GM12878 (cell line): ENCODE results near the gene EYS. TPM values are rescaled to one million over a fixed set of nuclear protein-coding genes. Genes with fewer than 3 reads are reported as not detected.

ENCODE experiments used
- ATAC-seq: fragments of 200-7000 bp; cut with Tn5 transposase; 3 replicates; pipeline ENCODE4 v1.9.1; 2020; ENCODE audit warnings: mild to moderate bottlenecking, moderate library complexity
- BruUV-seq: library from RNA; stranded (reverse); fragments of 400-500 nt; replicated peaks from 2 replicates; lab custom pipeline; 2021; lab: Mats Ljungman, UMichigan
- CTCF ChIA-PET: fragments of 300-600 bp; sonication (Branson Sonifier 250); formaldehyde crosslinking; extraction: SDS; loops from one replicate; lab custom pipeline; 2021; ENCODE audit warnings: inconsistent platforms; lab: Yijun Ruan, JAX
- POLR2A ChIA-PET: fragments of 350-600 bp; formaldehyde crosslinking; extraction: SDS; loops from one replicate; lab custom pipeline; 2021; ENCODE audit warnings: inconsistent platforms; lab: Charles Lee
- RAD21 ChIA-PET: fragments of 300-600 bp; sonication (Branson Sonifier 250); formaldehyde crosslinking; loops from one replicate; lab custom pipeline; 2023; ENCODE audit warnings: antibody characterized with exemption; ENCODE audit not compliant: unreplicated experiment; lab: Charles Lee
- SMC1A ChIA-PET: fragments of 300-600 bp; sonication (Branson Sonifier 250); formaldehyde crosslinking; loops from one replicate; lab custom pipeline; 2023; ENCODE audit not compliant: unreplicated experiment, uncharacterized antibody; lab: Charles Lee
- DNase-seq: peaks from one replicate; pipeline ENCODE4 v3.0.0-alpha.2; 2011; ENCODE audit warnings: low read depth, low spot score
- FAIRE-seq: peaks from 3 replicates; lab custom pipeline; 2011; peaks lifted over from hg19 to GRCh38; lab: Jason Lieb, UNC
- H2AFZ ChIP-seq: 2 replicates; pipeline ENCODE4 v1.6.0; 2011; ENCODE audit warnings: low read depth, low read length, control low read depth; ENCODE audit not compliant: control insufficient read depth
- H3K27ac ChIP-seq: 2 replicates; pipeline ENCODE4 v1.5.1; 2011; ENCODE audit warnings: control low read depth; ENCODE audit not compliant: control insufficient read depth, insufficient read depth
- H3K27me3 ChIP-seq, 2 experiments: replicated peaks in 1 of 2; 2 replicates each; pipeline versions ENCODE4 v1.6.0 to v1.6.1; 2011; ENCODE audit warnings: low read length in 1 of 2; ENCODE audit not compliant: control insufficient read depth in 2 of 2, insufficient read depth in 2 of 2
- H3K36me3 ChIP-seq, 2 experiments: 2 replicates each; pipeline ENCODE4 v1.5.1; 2011; ENCODE audit warnings: low read length in 1 of 2; ENCODE audit not compliant: control insufficient read depth in 2 of 2, insufficient read depth in 2 of 2
- H3K4me1 ChIP-seq: 2 replicates; pipeline ENCODE4 v1.6.1; 2011; ENCODE audit warnings: mild to moderate bottlenecking, low read length, moderate library complexity, mixed read lengths; ENCODE audit not compliant: control insufficient read depth, insufficient read depth
- H3K4me2 ChIP-seq: 2 replicates; pipeline ENCODE4 v1.6.0; 2011; ENCODE audit warnings: control low read depth; ENCODE audit not compliant: control insufficient read depth, insufficient read depth
- H3K4me3 ChIP-seq: fragments of 200-600 bp; sonication (generic); 2 replicates; pipeline ENCODE4 v1.5.1; 2016
- H3K79me2 ChIP-seq: 2 replicates; pipeline ENCODE4 v1.6.0; 2011; ENCODE audit warnings: low read length; ENCODE audit not compliant: control insufficient read depth, insufficient read depth
- H3K9ac ChIP-seq: 2 replicates; pipeline ENCODE4 v1.8.0; 2011; ENCODE audit warnings: low read length, control low read depth, mixed read lengths; ENCODE audit not compliant: control insufficient read depth, insufficient read depth
- H3K9me3 ChIP-seq: replicated peaks from 3 replicates; pipeline ENCODE4 v1.5.1; 2011; ENCODE audit warnings: mild to moderate bottlenecking, low read length; ENCODE audit not compliant: control insufficient read depth, insufficient read depth
- H4K20me1 ChIP-seq: 2 replicates; pipeline ENCODE4 v1.6.0; 2011; ENCODE audit not compliant: control insufficient read depth, insufficient read depth
- ATF7 ChIP-seq: fragments of 450-650 bp; IDR thresholded peaks from 2 replicates; pipeline ENCODE4 v1.6.1; 2016; ENCODE audit warnings: low read depth, mild to moderate bottlenecking
- BCL11A ChIP-seq: IDR thresholded peaks from 2 replicates; pipeline ENCODE4 v1.6.1; 2011; ENCODE audit warnings: low read depth, low read length
- CBFB ChIP-seq: IDR thresholded peaks from 2 replicates; pipeline ENCODE4 v1.6.1; 2016; ENCODE audit warnings: antibody characterized with exemption, low read depth
- CREB1 ChIP-seq: IDR thresholded peaks from 2 replicates; pipeline ENCODE4 v1.6.1; 2012; ENCODE audit warnings: low read depth, mild to moderate bottlenecking, inconsistent platforms
- EGR1 ChIP-seq, 2 experiments: IDR thresholded peaks; 1 replicate in 1 of 2; 2 replicates in 1 of 2; pipeline ENCODE4 v1.6.1; 2011 to 2012; ENCODE audit warnings: low read depth in 2 of 2, low read length in 2 of 2, borderline replicate concordance in 1 of 2, mild to moderate bottlenecking in 1 of 2, moderate library complexity in 1 of 2
- HDAC2 ChIP-seq: fragments of 200-600 bp; sonication (generic); IDR thresholded peaks from 2 replicates; pipeline ENCODE4 v1.6.1; 2017
- KDM1A ChIP-seq: fragments of 200-600 bp; sonication (generic); IDR thresholded peaks from 2 replicates; pipeline ENCODE4 v1.6.1; 2016; ENCODE audit warnings: borderline replicate concordance
- MTA2 ChIP-seq: fragments of 450-650 bp; IDR thresholded peaks from 2 replicates; pipeline ENCODE4 v1.6.1; 2016; ENCODE audit warnings: low read depth, mild to moderate bottlenecking, moderate library complexity
- NFIC ChIP-seq: IDR thresholded peaks from 2 replicates; pipeline ENCODE4 v1.6.1; 2012; ENCODE audit warnings: low read depth, mild to moderate bottlenecking, inconsistent platforms, low read length, moderate library complexity
- NR2C2 ChIP-seq: IDR thresholded peaks from 2 replicates; pipeline ENCODE4 v1.6.1; 2011; ENCODE audit warnings: borderline replicate concordance, low read depth; ENCODE audit not compliant: control insufficient read depth, insufficient read length
- SIN3A ChIP-seq: IDR thresholded peaks from 2 replicates; pipeline ENCODE4 v1.6.1; 2012; ENCODE audit warnings: low read depth, low read length, improper control_type of control experiment
- TAF1 ChIP-seq: IDR thresholded peaks from 2 replicates; pipeline ENCODE4 v1.6.1; 2011; ENCODE audit warnings: mild to moderate bottlenecking, low read depth, low read length, borderline replicate concordance
- TCF7 ChIP-seq: IDR thresholded peaks from 2 replicates; pipeline ENCODE4 v1.6.1; 2014; ENCODE audit warnings: antibody characterized with exemption, borderline replicate concordance
- ZBED1 ChIP-seq: IDR thresholded peaks from 2 replicates; pipeline ENCODE4 v1.6.1; 2016; ENCODE audit warnings: borderline replicate concordance
- ZNF24 ChIP-seq: fragments of 450-650 bp; IDR thresholded peaks from 2 replicates; pipeline ENCODE4 v1.6.1; 2017; ENCODE audit warnings: antibody characterized with exemption, mild to moderate bottlenecking
- ZSCAN29 ChIP-seq: fragments of 450-650 bp; IDR thresholded peaks from 2 replicates; pipeline ENCODE4 v1.6.1; 2017; ENCODE audit warnings: mild to moderate bottlenecking, moderate library complexity
- WGBS: methylation state at CpG from one replicate; pipeline ENCODE4 v1.1.6; 2016; ENCODE audit warnings: low lambda C conversion rate; ENCODE audit not compliant: insufficient replicate concordance, insufficient coverage; ENCODE audit errors: missing lambda C conversion rate; 5-methylcytosine and 5-hydroxymethylcytosine counted together
- in situ Hi-C: fragments of 300-500 bp; cut with MboI; formaldehyde crosslinking; loops from 9 replicates; pipeline ENCODE4 v1.14.3; 2018; ENCODE audit warnings: mixed read lengths
- intact Hi-C: fragments of 100-400 bp; cut with micrococcal nuclease; formaldehyde crosslinking; loops from one replicate; pipeline ENCODE4 v1.14.2; 2022; ENCODE audit not compliant: unreplicated experiment
- polyA plus RNA-seq, 11 experiments: library from polyadenylated mRNA; depleted of rRNA in 4 of 11; unstranded in 6 of 11; stranded (reverse) in 5 of 11; fragments of >200 nt; fragmentation: Nextera tagmentation in 4 of 11; fragmentation: Illumina TruSeq in 1 of 11; extraction: Ambion mirVana in 4 of 11; extraction: Trizol in 1 of 11; gene quantifications; 1 replicate in 1 of 11; 2 replicates in 10 of 11; pipeline versions ENCODE4 v1.2.1 to v1.2.3, GENCODE V29; 2011 to 2016; ENCODE audit warnings: inconsistent platforms in 2 of 11, missing spikeins in 2 of 11, low read depth in 1 of 11
- total RNA-seq, 4 experiments: library from RNA; depleted of rRNA in 3 of 4; stranded (reverse); fragments of >200 nt in 3 of 4; fragmentation: Illumina TruSeq in 1 of 4; extraction: Trizol in 1 of 4; gene quantifications; 2 replicates each; pipeline versions ENCODE4 v1.2.1 to v1.2.3, GENCODE V29; 2013 to 2021
- TF ChIP-seq, protein P1 (sequence below): fragments of 450-650 bp; IDR thresholded peaks from 2 replicates; pipeline ENCODE4 v1.6.1; 2017; ENCODE audit warnings: low read depth, mild to moderate bottlenecking, moderate library complexity
- TF ChIP-seq, protein P2 (sequence below): fragments of 450-650 bp; IDR thresholded peaks from 2 replicates; pipeline ENCODE4 v1.6.1; 2017; ENCODE audit warnings: mild to moderate bottlenecking

Gene EYS
- total and polyA plus RNA-seq, 10 of the 15 experiments (the other 5 are each of a cell fraction or from before 2014, with no cell fraction given): under 0.01 to 0.14 (median 0.02) TPM; not detected in 1

DNA sequence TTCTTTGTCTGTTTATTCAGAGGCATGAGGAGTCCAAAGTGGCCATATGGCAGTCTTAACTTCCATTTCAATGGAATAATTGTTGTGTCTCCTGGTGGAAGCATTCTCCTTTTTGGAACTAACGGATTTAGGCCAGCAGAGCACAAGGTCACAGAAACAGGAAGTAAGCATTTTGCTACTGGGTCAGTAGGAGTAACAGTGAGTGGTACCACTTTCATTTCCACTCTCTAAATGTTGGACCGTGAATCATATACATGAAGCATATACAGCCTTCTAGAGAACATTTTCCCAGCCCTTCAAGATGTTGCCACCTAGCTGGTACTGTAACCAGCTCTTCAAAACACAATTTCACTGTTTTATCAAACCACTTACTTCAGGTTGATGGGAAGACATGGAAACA is 182.8 kb downstream of the EYS start (continued):
- TF ChIP-seq, protein P1, sequence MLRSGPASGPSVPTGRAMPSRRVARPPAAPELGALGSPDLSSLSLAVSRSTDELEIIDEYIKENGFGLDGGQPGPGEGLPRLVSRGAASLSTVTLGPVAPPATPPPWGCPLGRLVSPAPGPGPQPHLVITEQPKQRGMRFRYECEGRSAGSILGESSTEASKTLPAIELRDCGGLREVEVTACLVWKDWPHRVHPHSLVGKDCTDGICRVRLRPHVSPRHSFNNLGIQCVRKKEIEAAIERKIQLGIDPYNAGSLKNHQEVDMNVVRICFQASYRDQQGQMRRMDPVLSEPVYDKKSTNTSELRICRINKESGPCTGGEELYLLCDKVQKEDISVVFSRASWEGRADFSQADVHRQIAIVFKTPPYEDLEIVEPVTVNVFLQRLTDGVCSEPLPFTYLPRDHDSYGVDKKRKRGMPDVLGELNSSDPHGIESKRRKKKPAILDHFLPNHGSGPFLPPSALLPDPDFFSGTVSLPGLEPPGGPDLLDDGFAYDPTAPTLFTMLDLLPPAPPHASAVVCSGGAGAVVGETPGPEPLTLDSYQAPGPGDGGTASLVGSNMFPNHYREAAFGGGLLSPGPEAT: no peak
- TF ChIP-seq HDAC2 (no peak), CREB1 (no peak), NR2C2 (no peak), KDM1A (no peak), ATF7 (no peak), EGR1 (IDR thresholded peaks at IDR 0.05; ENCODE audit: borderline replicate concordance in 1 of 2, low read depth in 2 of 2, low read length in 2 of 2) (no peak), SIN3A (no peak), ZBED1 (no peak), BCL11A (no peak), TCF7 (no peak), TAF1 (no peak)
- TF ChIP-seq, all 136 proteins: peak for 0

DNA sequence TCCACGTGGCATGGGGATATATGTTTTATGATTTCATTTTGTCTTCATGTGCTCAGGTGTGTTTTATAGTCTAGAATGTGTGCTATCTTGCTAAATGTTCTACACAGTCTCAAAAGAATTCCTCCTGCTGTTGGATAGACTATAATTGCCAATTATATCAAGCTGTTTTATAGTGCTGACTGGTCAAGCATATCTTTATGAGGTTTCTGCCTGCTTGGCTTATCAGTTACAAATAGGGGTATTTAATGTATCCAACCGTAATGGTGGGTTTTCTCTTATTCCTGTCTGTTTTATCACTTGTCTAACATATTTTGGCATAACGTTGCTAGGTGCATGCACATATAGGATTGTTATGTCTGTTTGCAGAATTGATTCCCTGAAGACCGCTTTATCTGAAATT is 201.3 kb downstream of the EYS start:
- in situ Hi-C loops: no loop called here
- POLR2A ChIA-PET: no interaction called here
- no TSS peak for BruUV-seq
- Histone ChIP-seq H4K20me1 (no peaks in the 10 kb centered on the region), H3K27me3 (no peaks in the 10 kb centered on the region), H3K9me3 (no peaks in the 10 kb centered on the region), H3K4me2 (no peak overlapping the region), H3K4me1 (no peaks in the 10 kb centered on the region), H3K79me2 (no peaks in the 10 kb centered on the region), H3K9ac (no peak overlapping the region), H3K27ac (no peak overlapping the region), H3K36me3 (no peaks in the 10 kb centered on the region), H2AFZ (no peak overlapping the region), H3K4me3 (no peak overlapping the region)
- no peak for DNase-seq
- WGBS: 17% methylated on average over 4 of the region's 4 CpGs
- RAD21 ChIA-PET: no interaction called here
- intact Hi-C loops: no loop called here
- SMC1A ChIA-PET: no interaction called here
- no peak for ATAC-seq
- TF ChIP-seq, protein P2, sequence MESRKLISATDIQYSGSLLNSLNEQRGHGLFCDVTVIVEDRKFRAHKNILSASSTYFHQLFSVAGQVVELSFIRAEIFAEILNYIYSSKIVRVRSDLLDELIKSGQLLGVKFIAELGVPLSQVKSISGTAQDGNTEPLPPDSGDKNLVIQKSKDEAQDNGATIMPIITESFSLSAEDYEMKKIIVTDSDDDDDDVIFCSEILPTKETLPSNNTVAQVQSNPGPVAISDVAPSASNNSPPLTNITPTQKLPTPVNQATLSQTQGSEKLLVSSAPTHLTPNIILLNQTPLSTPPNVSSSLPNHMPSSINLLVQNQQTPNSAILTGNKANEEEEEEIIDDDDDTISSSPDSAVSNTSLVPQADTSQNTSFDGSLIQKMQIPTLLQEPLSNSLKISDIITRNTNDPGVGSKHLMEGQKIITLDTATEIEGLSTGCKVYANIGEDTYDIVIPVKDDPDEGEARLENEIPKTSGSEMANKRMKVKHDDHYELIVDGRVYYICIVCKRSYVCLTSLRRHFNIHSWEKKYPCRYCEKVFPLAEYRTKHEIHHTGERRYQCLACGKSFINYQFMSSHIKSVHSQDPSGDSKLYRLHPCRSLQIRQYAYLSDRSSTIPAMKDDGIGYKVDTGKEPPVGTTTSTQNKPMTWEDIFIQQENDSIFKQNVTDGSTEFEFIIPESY: no peak
- TF ChIP-seq ZSCAN29: no peak
- TF ChIP-seq MTA2: no peak
- TF ChIP-seq ZNF24: no peak
- no peak for TF ChIP-seq NFIC
- no peak for TF ChIP-seq CBFB
- CTCF ChIA-PET: no interaction called here
- no peak for FAIRE-seq
